Subcutaneous abdominal adipose tissue (tissue), 5 donors: ENCODE measurements around the gene PPFIA3.

Experiments
- H3K27ac ChIP-seq: one replicate; pipeline ENCODE4 v1.7.0; 2013; ENCODE audit warnings: low read depth, mild to moderate bottlenecking, inconsistent platforms, low read length, moderate library complexity
- H3K27me3 ChIP-seq, 5 donors: one replicate each; pipeline ENCODE4 v1.7.0; 2013; ENCODE audit warnings: low read length in 5 of 5, inconsistent platforms in 1 of 5; ENCODE audit not compliant: control insufficient read depth in 5 of 5, insufficient read depth in 4 of 5
- H3K36me3 ChIP-seq, 5 donors: one replicate each; pipeline ENCODE4 v1.7.0; 2013; ENCODE audit warnings: low read length in 5 of 5; ENCODE audit not compliant: control insufficient read depth in 5 of 5, insufficient read depth in 5 of 5
- H3K4me1 ChIP-seq, 5 donors: one replicate each; pipeline ENCODE4 v1.7.0; 2013; ENCODE audit warnings: low read length in 5 of 5, mild to moderate bottlenecking in 3 of 5, moderate library complexity in 1 of 5; ENCODE audit not compliant: control insufficient read depth in 5 of 5, insufficient read depth in 5 of 5
- H3K4me3 ChIP-seq, 5 donors: one replicate each; pipeline ENCODE4 v1.7.0; 2013; ENCODE audit warnings: low read length in 5 of 5, low read depth in 1 of 5
- H3K9ac ChIP-seq, 5 donors: one replicate each; pipeline ENCODE4 v1.7.0; 2013; ENCODE audit warnings: low read length in 5 of 5, mild to moderate bottlenecking in 4 of 5, moderate library complexity in 3 of 5
- H3K9me3 ChIP-seq, 5 donors: one replicate each; pipeline ENCODE4 v1.7.0; 2013; ENCODE audit warnings: low read length in 5 of 5; ENCODE audit not compliant: control insufficient read depth in 5 of 5
- donor health status: healthy.
- donor health status: healthy.
- donor health status: healthy.
- donor health status: healthy.
- donor health status: healthy.

Gene PPFIA3

DNA sequence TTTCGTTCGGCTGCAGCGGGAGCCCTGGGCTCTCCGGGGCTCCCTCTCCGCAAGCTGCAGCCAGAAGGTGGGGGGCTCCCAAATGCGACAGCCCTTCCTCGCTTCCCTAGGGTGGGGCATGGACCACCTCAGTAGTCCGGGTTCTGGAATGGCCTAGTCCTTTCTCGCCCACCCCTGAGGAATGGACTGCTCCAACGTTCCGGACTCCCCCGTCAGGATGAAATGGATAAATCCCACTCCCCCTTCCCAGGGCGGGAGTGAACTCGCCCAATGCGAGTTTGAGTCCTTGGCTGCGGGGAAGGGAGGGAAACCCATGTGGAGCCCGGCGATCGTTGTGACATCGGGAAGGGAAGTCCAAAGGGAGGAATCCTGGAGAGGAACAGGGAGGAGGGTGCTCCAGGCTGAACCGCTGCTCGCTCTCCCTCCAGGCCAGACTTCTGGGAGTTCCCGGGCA is 30.3 kb downstream of the PPFIA3 start:
- Histone ChIP-seq H3K4me1 (peaks cover 5 to 54% (median 49%) of the 10 kb centered on the region in 5 donors), H3K36me3 (no peaks in the 10 kb centered on the region), H3K9ac (peak overlapping the region in 4 of 5 donors; percentile 55 to 78 (median 72)), H3K27ac (peak overlapping the region; percentile 55), H3K27me3 (peaks cover 0 to 9% (median 0%) of the 10 kb centered on the region in 5 donors), H3K9me3 (no peaks in the 10 kb centered on the region), H3K4me3 (peak overlapping the region; percentile 66 to 92 (median 77))

DNA sequence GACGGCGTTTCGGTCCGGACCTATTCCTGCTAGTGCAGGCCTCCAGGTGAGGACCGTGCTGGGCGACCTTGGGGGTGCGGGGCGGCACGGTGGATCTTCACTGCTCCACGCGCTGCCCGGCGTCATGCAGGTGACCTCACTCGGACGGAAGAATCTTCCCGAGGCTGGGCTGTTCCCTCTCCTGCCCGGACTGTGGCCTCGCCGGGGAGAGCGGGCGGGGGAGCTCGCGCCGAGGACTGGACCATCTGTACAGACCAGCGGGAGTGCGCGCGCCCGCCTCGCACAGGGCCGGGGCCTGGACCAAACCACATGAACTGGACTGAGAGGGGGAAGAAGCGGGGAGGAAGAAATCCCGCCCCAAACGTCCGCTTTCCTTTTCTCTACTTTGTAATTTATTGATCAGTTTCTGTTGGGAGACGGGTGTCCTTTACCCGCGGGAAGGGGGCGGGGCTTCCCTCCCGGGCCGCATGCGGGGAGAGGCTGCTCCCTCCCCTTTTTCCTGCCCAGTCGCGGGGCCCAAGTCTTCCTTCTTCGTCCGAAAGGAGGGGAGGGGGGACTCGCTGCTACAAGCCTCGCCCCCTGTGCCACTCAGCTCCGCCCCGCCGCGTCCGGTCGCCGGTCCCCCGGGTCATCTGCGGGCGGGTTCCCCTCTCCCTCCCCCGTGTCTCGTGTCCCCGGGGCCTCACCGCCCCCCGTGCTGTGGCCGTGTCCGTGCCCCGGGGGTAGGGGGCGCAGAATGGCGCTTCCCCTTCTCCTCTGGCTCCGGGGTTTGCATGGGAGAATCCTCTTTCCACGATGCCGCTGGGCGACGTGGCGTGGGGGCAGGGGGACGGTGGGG is 31.0 kb downstream of the PPFIA3 start:
- H3K27me3 ChIP-seq: peaks cover 0 to 9% (median 0%) of the 10 kb centered on the region in 5 donors
- H3K9me3 ChIP-seq: no peaks in the 10 kb centered on the region
- H3K9ac ChIP-seq: peak overlapping the region in 4 of 5 donors; percentile 55 to 78 (median 72)
- H3K4me3 ChIP-seq: peak overlapping the region; percentile 66 to 92 (median 77)
- peak overlapping the region; percentile 55 for H3K27ac ChIP-seq
- no peaks in the 10 kb centered on the region for H3K36me3 ChIP-seq
- H3K4me1 ChIP-seq: peaks cover 5 to 54% (median 48%) of the 10 kb centered on the region in 5 donors

GRCh38 chr19:49150944-49151243 is 31.6 kb downstream of the PPFIA3 start:
- peaks cover 5 to 51% (median 45%) of the 10 kb centered on the region in 5 donors for H3K4me1 ChIP-seq
- peak overlapping the region; percentile 9 to 80 (median 76) for H3K4me3 ChIP-seq
- peaks cover 0 to 9% (median 0%) of the 10 kb centered on the region in 5 donors for H3K27me3 ChIP-seq
- H3K27ac ChIP-seq: peak overlapping the region; percentile 55
- peak overlapping the region in 3 of 5 donors; percentile 20 to 75 (median 53) for H3K9ac ChIP-seq
- H3K9me3 ChIP-seq: no peaks in the 10 kb centered on the region
- H3K36me3 ChIP-seq: no peaks in the 10 kb centered on the region

DNA sequence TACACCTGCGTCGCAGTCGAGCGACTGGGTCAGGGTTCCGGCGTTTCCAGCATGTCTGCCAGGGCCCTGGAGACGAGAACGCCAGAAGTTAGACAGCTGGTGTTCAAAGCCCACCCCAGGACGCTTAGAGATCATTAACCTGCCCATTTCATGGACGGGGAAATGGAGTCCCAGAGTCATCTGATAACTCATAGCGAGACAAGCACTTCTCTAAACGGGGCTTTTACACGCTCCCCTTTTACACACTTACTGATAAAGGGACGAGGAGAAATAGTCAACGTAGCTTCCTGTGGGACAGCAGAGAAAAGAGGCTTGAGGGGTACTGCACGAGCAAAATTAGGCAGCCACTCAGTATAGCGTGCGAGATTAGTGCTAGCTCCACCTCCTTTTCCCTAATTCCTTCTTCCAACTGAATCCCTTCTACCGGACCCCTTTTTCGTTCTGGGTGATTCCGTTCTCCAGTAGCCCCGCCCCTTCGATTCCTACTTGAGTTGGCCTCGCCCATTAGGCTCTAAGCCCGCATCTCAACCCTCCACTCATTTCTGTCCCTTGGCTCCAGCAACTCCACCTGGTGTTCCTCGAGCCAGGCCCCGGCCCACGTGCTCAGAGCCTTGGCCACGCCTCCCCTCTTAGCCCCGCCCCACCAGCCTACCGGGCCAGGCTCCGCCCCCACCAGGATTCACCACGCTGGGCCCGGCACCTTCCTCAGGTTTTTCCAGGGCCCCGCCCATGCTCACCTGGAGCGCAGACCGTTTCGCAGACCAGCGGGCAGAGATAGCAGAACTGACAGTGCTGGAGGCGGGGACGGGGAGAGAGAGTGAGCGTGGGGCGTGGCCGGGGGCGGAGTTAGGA is 32.1 kb downstream of the PPFIA3 start:
- peaks cover 5 to 45% (median 39%) of the 10 kb centered on the region in 5 donors for H3K4me1 ChIP-seq
- peak overlapping the region in 4 of 5 donors; percentile 9 to 80 (median 76) for H3K4me3 ChIP-seq
- H3K27me3 ChIP-seq: peaks cover 0 to 9% (median 0%) of the 10 kb centered on the region in 5 donors
- H3K36me3 ChIP-seq: no peaks in the 10 kb centered on the region
- no peaks in the 10 kb centered on the region for H3K9me3 ChIP-seq
- peak overlapping the region; percentile 16 for H3K27ac ChIP-seq
- H3K9ac ChIP-seq: no peak overlapping the region

DNA sequence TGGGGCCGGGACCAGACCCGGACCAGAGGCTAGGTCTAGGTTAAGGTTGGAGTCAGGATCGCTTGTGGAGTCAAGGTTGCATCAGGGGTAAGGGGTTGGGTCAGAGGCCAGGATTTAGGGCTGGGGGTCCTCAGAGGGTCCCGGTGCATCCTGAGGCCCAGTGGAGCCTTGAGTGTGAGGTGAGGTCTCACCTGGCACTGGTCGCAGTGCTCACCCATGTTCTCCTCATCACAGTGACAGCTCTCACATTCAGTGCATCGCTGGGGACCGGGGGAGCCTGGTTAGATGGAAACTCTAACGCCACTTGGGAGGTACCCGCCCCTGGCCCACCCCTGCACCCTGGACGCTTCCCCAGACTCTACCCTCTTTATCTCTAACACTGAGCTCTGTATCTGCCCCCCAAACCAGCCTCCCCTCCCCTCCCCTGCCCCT is 32.8 kb downstream of the PPFIA3 start:
- peaks cover 0 to 9% (median 0%) of the 10 kb centered on the region in 5 donors for H3K27me3 ChIP-seq
- no peak overlapping the region for H3K27ac ChIP-seq
- H3K36me3 ChIP-seq: no peaks in the 10 kb centered on the region
- H3K4me3 ChIP-seq: no peak overlapping the region
- peaks cover 5 to 45% (median 39%) of the 10 kb centered on the region in 5 donors for H3K4me1 ChIP-seq
- H3K9me3 ChIP-seq: no peaks in the 10 kb centered on the region
- H3K9ac ChIP-seq: no peak overlapping the region

GRCh38 chr19:49153167-49153809 is 33.9 kb downstream of the PPFIA3 start:
- Histone ChIP-seq H3K27ac (no peak overlapping the region), H3K4me1 (peaks cover 3 to 49% (median 47%) of the 10 kb centered on the region in 5 donors), H3K27me3 (peaks cover 0 to 4% (median 0%) of the 10 kb centered on the region in 5 donors), H3K4me3 (no peak overlapping the region), H3K9me3 (no peaks in the 10 kb centered on the region), H3K36me3 (no peaks in the 10 kb centered on the region), H3K9ac (no peak overlapping the region)

- H3K9me3 ChIP-seq: no peaks in the 10 kb centered on the region
- no peaks in the 10 kb centered on the region for H3K27me3 ChIP-seq
- no peaks in the 10 kb centered on the region for H3K36me3 ChIP-seq
- H3K9ac ChIP-seq: no peak overlapping the region
- peak overlapping the region in 1 of 5 donors; percentile 15 for H3K4me3 ChIP-seq
- H3K27ac ChIP-seq: no peak overlapping the region
- peaks cover 3 to 44% (median 44%) of the 10 kb centered on the region in 5 donors for H3K4me1 ChIP-seq
Measured at GRCh38 chr19:49154279-49154678, 34.9 kb downstream of the PPFIA3 start.

GRCh38 chr19:49155005-49155819 is 35.9 kb downstream of the PPFIA3 start, which contains the start of gene HRC:
Gene HRC, minus strand, starts transcription at chr19:49155396. Its CDS starts 159 bp downstream, at chr19:49155237.
- peak within 1 kb of the TSS in 1 of 5 donors; percentile 15 for H3K4me3 ChIP-seq
- no peaks in the 10 kb centered on the region for H3K9me3 ChIP-seq
- no peak within 1 kb of the TSS for H3K9ac ChIP-seq
- H3K27ac ChIP-seq: no peak within 1 kb of the TSS
- H3K27me3 ChIP-seq: no peaks in the 10 kb centered on the region
- H3K4me1 ChIP-seq: peaks cover 3 to 35% (median 34%) of the 10 kb centered on the region in 5 donors
- no peaks in the 10 kb centered on the region for H3K36me3 ChIP-seq

DNA sequence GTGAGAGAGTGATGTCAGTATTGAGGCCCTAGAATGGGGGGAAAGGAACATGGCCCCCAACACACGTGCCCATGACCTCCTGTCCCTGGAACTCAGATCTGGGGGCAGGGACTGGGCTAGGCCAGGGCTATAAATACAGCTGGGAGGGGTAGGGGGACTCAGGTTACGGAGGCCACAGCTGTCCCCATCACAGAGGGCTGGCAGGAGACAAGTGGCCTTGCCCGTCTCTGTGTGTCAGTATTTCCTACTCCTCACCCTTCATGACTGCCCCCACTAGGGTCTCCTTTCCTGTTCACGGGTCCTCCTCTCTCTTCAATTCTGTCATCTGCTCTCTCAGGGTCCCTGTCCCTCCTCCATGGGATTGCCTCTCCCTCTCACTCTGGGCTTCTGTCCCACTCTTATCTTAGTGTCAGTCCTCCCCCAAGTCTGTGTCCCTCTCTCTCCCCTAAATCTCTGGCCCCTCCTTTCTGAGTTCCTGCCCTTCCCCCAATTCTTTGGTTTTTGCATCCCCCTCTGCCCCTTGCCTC is 36.5 kb downstream of the PPFIA3 start:
- no peaks in the 10 kb centered on the region for H3K27me3 ChIP-seq
- H3K4me1 ChIP-seq: peaks cover 3 to 28% (median 28%) of the 10 kb centered on the region in 5 donors
- H3K36me3 ChIP-seq: no peaks in the 10 kb centered on the region
- no peak overlapping the region for H3K4me3 ChIP-seq
- no peak overlapping the region for H3K27ac ChIP-seq
- no peaks in the 10 kb centered on the region for H3K9me3 ChIP-seq
- no peak overlapping the region for H3K9ac ChIP-seq
